Nephron progenitor cell (in vitro differentiated cells): ENCODE results near the gene ABCA3.

Experiments used
- DNase-seq: peaks from one replicate; pipeline ENCODE4 v3.0.0; 2021
- H3K27ac Mint-ChIP-seq: 2 replicates; pipeline ENCODE4 v1.8.0; 2021; ENCODE audit warnings: mild to moderate bottlenecking, moderate library complexity, mixed read lengths
- H3K27me3 Mint-ChIP-seq: 2 replicates; pipeline ENCODE4 v1.8.0; 2021; ENCODE audit warnings: mild to moderate bottlenecking, low read depth, mixed read lengths; ENCODE audit not compliant: poor library complexity
- H3K36me3 Mint-ChIP-seq: 2 replicates; pipeline ENCODE4 v1.8.0; 2021; ENCODE audit warnings: low read depth, mixed read lengths
- H3K4me1 Mint-ChIP-seq: 2 replicates; pipeline ENCODE4 v1.8.0; 2021; ENCODE audit warnings: mixed read lengths
- H3K4me3 Mint-ChIP-seq: 2 replicates; pipeline ENCODE4 v1.8.0; 2021; ENCODE audit warnings: mild to moderate bottlenecking, moderate library complexity, mixed read lengths
- H3K9me3 Mint-ChIP-seq: 2 replicates; pipeline ENCODE4 v1.8.0; 2021; ENCODE audit warnings: mild to moderate bottlenecking, moderate library complexity, mixed read lengths
- CTCF ChIP-seq: fragments of 200-600 bp; sonication (generic); IDR thresholded peaks from 2 replicates; pipeline ENCODE4 v1.5.0; 2021; ENCODE audit warnings: antibody characterized with exemption

The ABCA3 gene

GRCh38 chr16:2229091-2229490, 111.4 kb downstream of the ABCA3 start:
- H3K27ac Mint-ChIP-seq: no peak overlapping the region
- peaks cover 5% of the 10 kb centered on the region for H3K36me3 Mint-ChIP-seq
- no peak overlapping the region for H3K4me3 Mint-ChIP-seq
- peaks cover 23% of the 10 kb centered on the region for H3K4me1 Mint-ChIP-seq
- peaks cover 2% of the 10 kb centered on the region for H3K27me3 Mint-ChIP-seq
- TF ChIP-seq CTCF: no peak
- no peak for DNase-seq
- H3K9me3 Mint-ChIP-seq: no peaks in the 10 kb centered on the region

DNA sequence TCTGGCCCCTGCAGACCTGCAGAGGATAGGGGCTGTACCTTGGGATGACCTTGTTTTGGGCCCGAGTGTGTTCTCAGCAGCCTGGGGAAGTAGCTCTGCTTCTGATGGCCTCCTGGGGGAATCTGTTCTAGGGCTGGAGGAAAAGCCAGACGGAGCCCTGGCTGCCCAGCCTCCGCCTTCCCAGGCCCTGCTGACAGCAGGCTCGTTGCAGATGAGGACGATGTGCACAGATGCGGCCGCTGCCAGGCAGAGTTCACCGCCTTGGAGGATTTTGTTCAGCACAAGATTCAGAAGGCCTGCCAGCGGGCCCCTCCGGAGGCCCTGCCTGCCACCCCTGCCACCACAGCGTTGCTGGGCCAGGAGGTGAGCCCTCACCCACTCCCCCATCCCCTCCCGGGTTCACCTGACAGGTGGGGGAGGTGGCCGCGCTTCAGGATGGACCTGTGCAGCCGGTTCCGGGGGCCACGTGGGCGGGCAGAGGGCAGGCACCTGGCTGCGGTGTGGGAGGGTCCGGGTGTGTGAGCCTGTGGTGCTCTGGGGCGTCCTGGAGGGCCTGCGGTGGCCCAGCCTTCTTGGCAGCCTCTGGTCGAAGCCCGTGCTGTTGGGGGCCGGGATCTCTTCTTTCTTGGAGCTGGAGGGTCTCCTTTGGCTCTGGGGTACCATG, 112.2 kb downstream of the ABCA3 start:
- H3K36me3 Mint-ChIP-seq: peaks cover 5% of the 10 kb centered on the region
- H3K27me3 Mint-ChIP-seq: peaks cover 2% of the 10 kb centered on the region

GRCh38 chr16:2226918-2227317, 113.6 kb downstream of the ABCA3 start:
- no peak overlapping the region for H3K27ac Mint-ChIP-seq
- TF ChIP-seq CTCF: no peak
- peaks cover 24% of the 10 kb centered on the region for H3K4me1 Mint-ChIP-seq
- peaks cover 2% of the 10 kb centered on the region for H3K27me3 Mint-ChIP-seq
- H3K36me3 Mint-ChIP-seq: peaks cover 5% of the 10 kb centered on the region
- H3K4me3 Mint-ChIP-seq: no peak overlapping the region
- no peak for DNase-seq
- no peaks in the 10 kb centered on the region for H3K9me3 Mint-ChIP-seq

More for the DNA sequence above, 112.2 kb downstream of the ABCA3 start:
- Mint-ChIP-seq H3K9me3 (no peaks in the 10 kb centered on the region), H3K27ac (no peak overlapping the region), H3K4me1 (peaks cover 24% of the 10 kb centered on the region), H3K4me3 (no peak overlapping the region)
- no peak for DNase-seq
- no peak for TF ChIP-seq CTCF

DNA sequence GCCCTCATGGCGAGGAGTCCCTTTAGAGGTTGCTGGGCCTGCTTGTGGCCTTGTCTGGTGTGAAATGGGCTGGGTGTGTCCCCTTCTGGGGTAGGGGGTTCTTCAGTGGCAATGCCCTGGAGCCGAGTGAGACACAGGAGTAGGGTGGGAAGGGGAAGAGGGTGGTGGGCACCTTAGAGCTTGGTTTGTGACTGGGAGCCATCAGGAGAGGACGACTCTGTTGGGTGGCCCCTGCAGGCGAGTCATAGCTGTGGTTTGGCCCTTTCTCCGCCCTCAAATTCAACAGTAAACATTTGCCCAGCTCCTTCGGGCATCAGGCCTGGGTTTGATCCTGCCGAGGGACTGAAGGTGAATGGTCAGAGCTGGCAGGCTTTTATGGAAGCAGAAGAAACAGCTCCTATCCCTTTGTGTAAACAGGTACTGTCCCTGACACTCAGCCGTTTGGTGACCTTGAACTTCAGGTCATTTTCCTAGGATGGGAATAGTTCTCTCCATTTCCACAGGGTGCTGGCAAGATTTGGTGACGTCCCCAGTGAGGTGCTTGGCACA, 114.2 kb downstream of the ABCA3 start:
- peak overlapping the region; percentile 66 for H3K27ac Mint-ChIP-seq
- H3K4me3 Mint-ChIP-seq: no peak overlapping the region
- H3K27me3 Mint-ChIP-seq: peaks cover 2% of the 10 kb centered on the region
- H3K36me3 Mint-ChIP-seq: peaks cover 5% of the 10 kb centered on the region
- no peaks in the 10 kb centered on the region for H3K9me3 Mint-ChIP-seq
- DNase-seq: no peak
- H3K4me1 Mint-ChIP-seq: peaks cover 24% of the 10 kb centered on the region
- no peak for TF ChIP-seq CTCF
